HEK293T (cell line): ENCODE measurements around the gene DMRT1.

Experiments used
- ARNT ChIP-seq: fragments of 450-650 bp; IDR thresholded peaks from 2 replicates; pipeline ENCODE4 v1.6.1; 2017; ENCODE audit warnings: mild to moderate bottlenecking
- TF ChIP-seq, protein P1 (sequence below): fragments of 450-650 bp; IDR thresholded peaks from 2 replicates; pipeline ENCODE4 v1.6.1; 2016

DNA sequence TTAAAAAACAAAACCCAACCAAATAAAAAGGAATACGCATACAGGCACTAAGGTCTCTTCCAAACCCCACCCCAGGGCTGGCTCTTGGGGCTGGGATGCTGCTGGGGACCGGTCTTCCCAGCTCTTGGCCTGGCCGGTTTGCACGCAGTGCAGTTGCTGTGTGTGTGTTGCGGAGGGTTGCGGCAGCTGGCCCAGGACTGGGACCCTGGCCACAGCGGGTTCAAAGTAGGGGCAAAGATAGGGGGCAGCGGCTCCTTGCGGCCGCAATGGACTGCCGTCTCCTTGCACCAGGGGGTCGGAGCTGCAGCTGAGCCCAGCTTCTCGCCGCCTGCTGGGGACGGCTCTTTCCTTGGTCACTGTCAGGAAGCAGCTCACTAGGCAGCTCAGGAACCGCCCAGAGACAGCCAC, 140.0 kb downstream of the DMRT1 start:
- TF ChIP-seq, protein P1, sequence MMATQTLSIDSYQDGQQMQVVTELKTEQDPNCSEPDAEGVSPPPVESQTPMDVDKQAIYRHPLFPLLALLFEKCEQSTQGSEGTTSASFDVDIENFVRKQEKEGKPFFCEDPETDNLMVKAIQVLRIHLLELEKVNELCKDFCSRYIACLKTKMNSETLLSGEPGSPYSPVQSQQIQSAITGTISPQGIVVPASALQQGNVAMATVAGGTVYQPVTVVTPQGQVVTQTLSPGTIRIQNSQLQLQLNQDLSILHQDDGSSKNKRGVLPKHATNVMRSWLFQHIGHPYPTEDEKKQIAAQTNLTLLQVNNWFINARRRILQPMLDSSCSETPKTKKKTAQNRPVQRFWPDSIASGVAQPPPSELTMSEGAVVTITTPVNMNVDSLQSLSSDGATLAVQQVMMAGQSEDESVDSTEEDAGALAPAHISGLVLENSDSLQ, result no peak
- TF ChIP-seq ARNT, result no peak
